ENCODE measurements around the gene ANKRD26. TPM values are rescaled to one million over a fixed set of nuclear protein-coding genes. Genes with fewer than 3 reads are reported as not detected.
"Not testable (repeated sequence)": the region's sequence is repeated elsewhere in the genome, so short reads cannot be mapped to it uniquely, and the experiment has no call there.

Gene ANKRD26
- total and polyA plus RNA-seq, 4 donors: 1.1 to 23.5 (median 3.9) TPM

DNA sequence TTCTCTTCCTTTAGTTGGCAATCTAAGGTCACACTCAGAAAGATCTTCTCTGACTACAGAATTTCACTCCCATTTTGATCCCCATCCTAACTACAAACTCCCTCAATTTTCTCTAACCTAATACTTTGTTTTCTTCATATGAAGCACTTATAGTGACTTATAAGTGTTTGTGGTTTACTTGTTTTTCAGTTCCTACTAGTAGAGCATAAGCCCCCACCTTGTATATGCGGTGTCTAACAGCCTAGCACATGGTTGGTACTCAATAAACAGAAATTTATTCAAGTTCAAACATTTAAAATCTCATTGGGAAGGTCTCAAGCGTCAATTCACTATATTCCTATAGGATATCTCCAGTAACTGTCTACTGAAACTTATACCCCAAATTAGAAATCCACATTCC lies 35.2 kb downstream of the ANKRD26 start:
- WGBS, 2 donors: 96 to 98% methylated on average over 2 of the region's 2 CpGs
- Histone ChIP-seq H3K4me1 (ENCODE audit: control insufficient read depth in 5 of 5, insufficient read depth in 5 of 5, low read length in 5 of 5) (no peaks in the 10 kb centered on the region), H3K27me3 (ENCODE audit: control insufficient read depth in 3 of 3, insufficient read depth in 3 of 3, low read length in 2 of 3) (no peaks in the 10 kb centered on the region), H3K4me3 (no peak overlapping the region), H3K36me3 (ENCODE audit: control insufficient read depth in 4 of 4, insufficient read depth in 4 of 4, low read length in 4 of 4) (peaks cover 6 to 19% (median 10%) of the 10 kb centered on the region in 4 donors), H3K9me3 (ENCODE audit: control insufficient read depth in 4 of 4, insufficient read depth in 3 of 4, low read length in 3 of 4) (no peaks in the 10 kb centered on the region), H3K9ac (ENCODE audit: insufficient read depth in 1 of 2, low read length in 2 of 2) (no peak overlapping the region), H3K27ac (ENCODE audit: low read depth in 1 of 2, low read length in 1 of 2) (no peak overlapping the region)
- DNase-seq (no peak), ATAC-seq (ENCODE audit: insufficient read depth, low FRiP score) (no peak)
- TF ChIP-seq, protein P1, sequence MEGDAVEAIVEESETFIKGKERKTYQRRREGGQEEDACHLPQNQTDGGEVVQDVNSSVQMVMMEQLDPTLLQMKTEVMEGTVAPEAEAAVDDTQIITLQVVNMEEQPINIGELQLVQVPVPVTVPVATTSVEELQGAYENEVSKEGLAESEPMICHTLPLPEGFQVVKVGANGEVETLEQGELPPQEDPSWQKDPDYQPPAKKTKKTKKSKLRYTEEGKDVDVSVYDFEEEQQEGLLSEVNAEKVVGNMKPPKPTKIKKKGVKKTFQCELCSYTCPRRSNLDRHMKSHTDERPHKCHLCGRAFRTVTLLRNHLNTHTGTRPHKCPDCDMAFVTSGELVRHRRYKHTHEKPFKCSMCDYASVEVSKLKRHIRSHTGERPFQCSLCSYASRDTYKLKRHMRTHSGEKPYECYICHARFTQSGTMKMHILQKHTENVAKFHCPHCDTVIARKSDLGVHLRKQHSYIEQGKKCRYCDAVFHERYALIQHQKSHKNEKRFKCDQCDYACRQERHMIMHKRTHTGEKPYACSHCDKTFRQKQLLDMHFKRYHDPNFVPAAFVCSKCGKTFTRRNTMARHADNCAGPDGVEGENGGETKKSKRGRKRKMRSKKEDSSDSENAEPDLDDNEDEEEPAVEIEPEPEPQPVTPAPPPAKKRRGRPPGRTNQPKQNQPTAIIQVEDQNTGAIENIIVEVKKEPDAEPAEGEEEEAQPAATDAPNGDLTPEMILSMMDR (IDR thresholded peaks at IDR 0.05; ENCODE audit: control extremely low read depth, extremely low read depth): no peak

DNA sequence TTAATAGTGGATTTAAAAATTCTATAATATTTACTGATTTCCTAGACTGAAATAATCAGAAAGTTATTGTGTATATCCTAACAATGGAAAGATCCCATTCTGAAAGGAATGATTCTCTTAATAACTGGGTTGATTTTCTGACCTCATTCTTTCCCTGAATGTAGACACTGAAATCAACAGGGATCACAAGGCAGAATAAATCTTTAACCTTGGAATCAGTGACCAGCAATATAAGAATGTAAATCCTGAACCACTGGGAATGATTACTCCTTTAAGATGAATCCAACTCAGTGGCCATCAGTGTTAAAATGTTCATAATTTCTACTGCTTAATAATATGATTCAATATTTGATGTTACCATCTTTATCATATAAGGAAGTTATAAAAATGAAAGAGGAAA lies 47.6 kb downstream of the ANKRD26 start:
- no peaks in the 10 kb centered on the region for H3K9me3 ChIP-seq (ENCODE audit: control insufficient read depth in 4 of 4, insufficient read depth in 3 of 4, low read length in 3 of 4)
- H3K4me3 ChIP-seq: no peak overlapping the region
- H3K27me3 ChIP-seq (ENCODE audit: control insufficient read depth in 3 of 3, insufficient read depth in 3 of 3, low read length in 2 of 3): no peaks in the 10 kb centered on the region
- DNase-seq (no peak), ATAC-seq (ENCODE audit: insufficient read depth, low FRiP score) (no peak)
- H3K36me3 ChIP-seq (ENCODE audit: control insufficient read depth in 4 of 4, insufficient read depth in 4 of 4, low read length in 4 of 4): peaks cover 0 to 10% (median 5%) of the 10 kb centered on the region in 4 donors
- H3K27ac ChIP-seq (ENCODE audit: low read depth in 1 of 2, low read length in 1 of 2): no peak overlapping the region
- no peak overlapping the region for H3K9ac ChIP-seq (ENCODE audit: insufficient read depth in 1 of 2, low read length in 2 of 2)
- no peaks in the 10 kb centered on the region for H3K4me1 ChIP-seq (ENCODE audit: control insufficient read depth in 5 of 5, insufficient read depth in 5 of 5, low read length in 5 of 5)
- TF ChIP-seq, protein P1 (IDR thresholded peaks at IDR 0.05; ENCODE audit: control extremely low read depth, extremely low read depth): no peak

DNA sequence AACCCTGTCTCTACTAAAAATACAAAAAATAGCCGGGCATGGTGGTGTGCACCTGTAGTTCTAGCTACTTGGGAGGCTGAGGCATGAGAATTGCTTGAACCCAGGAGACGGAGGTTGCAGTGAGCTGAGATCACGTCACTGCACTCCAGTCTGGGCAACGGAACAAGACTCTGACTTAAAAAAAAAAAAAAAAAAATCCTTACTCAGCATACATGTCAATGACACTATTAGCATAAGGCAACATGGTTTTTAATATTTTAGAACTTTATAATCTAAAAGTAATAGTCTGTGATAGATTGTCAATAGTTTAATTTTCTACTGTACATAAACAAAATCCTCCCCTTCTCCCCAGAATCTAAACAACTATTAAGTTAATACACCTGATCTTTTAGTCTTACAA lies 55.0 kb downstream of the ANKRD26 start:
- not testable (repeated sequence) for H3K27me3 ChIP-seq (ENCODE audit: control insufficient read depth in 3 of 3, insufficient read depth in 3 of 3, low read length in 2 of 3); H3K4me3 ChIP-seq; ATAC-seq (ENCODE audit: insufficient read depth, low FRiP score); DNase-seq; H3K27ac ChIP-seq (ENCODE audit: low read depth in 1 of 2, low read length in 1 of 2); H3K9me3 ChIP-seq (ENCODE audit: control insufficient read depth in 4 of 4, insufficient read depth in 3 of 4, low read length in 3 of 4); H3K4me1 ChIP-seq (ENCODE audit: control insufficient read depth in 5 of 5, insufficient read depth in 5 of 5, low read length in 5 of 5); H3K9ac ChIP-seq (ENCODE audit: insufficient read depth in 1 of 2, low read length in 2 of 2)
- peaks cover 3 to 16% (median 11%) of the 10 kb centered on the region in 4 donors for H3K36me3 ChIP-seq (ENCODE audit: control insufficient read depth in 4 of 4, insufficient read depth in 4 of 4, low read length in 4 of 4)
- WGBS, 2 donors: 92 to 96% methylated on average over 4 of the region's 4 CpGs

DNA sequence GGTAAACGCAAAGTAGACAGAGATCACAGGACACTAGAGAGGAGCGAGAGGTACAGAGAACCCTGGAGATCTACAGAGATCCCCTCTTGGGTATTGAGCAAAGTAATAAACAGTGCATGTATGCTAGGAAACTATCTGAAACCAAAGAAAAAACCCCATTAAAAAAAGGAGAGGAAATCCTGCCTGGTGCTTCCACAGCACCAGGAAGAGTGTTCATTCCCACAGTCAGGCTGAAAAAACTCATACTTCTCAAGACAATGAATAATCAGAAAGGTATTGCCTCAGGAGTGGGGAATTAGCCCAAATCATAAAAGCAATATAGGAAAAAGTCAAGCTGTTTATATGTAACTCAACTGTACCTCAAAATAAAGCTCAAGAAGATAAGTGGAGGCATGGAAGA lies 59.1 kb downstream of the ANKRD26 start:
- TF ChIP-seq, protein P1 (IDR thresholded peaks at IDR 0.05; ENCODE audit: control extremely low read depth, extremely low read depth): no peak
- Histone ChIP-seq H3K27me3 (ENCODE audit: control insufficient read depth in 3 of 3, insufficient read depth in 3 of 3, low read length in 2 of 3) (no peaks in the 10 kb centered on the region), H3K4me3 (no peak overlapping the region), H3K9me3 (ENCODE audit: control insufficient read depth in 4 of 4, insufficient read depth in 3 of 4, low read length in 3 of 4) (no peaks in the 10 kb centered on the region), H3K27ac (ENCODE audit: low read depth in 1 of 2, low read length in 1 of 2) (no peak overlapping the region), H3K4me1 (ENCODE audit: control insufficient read depth in 5 of 5, insufficient read depth in 5 of 5, low read length in 5 of 5) (no peaks in the 10 kb centered on the region), H3K9ac (ENCODE audit: insufficient read depth in 1 of 2, low read length in 2 of 2) (no peak overlapping the region), H3K36me3 (ENCODE audit: control insufficient read depth in 4 of 4, insufficient read depth in 4 of 4, low read length in 4 of 4) (peaks cover 1 to 14% (median 8%) of the 10 kb centered on the region in 4 donors)
- ATAC-seq (ENCODE audit: insufficient read depth, low FRiP score): no peak
- no peak for DNase-seq
- 89 to 97% methylated on average over 2 of the region's 2 CpGs for WGBS, 2 donors
